Measurements from ENCODE around the gene TAGLN2.

TAGLN2 gene

DNA sequence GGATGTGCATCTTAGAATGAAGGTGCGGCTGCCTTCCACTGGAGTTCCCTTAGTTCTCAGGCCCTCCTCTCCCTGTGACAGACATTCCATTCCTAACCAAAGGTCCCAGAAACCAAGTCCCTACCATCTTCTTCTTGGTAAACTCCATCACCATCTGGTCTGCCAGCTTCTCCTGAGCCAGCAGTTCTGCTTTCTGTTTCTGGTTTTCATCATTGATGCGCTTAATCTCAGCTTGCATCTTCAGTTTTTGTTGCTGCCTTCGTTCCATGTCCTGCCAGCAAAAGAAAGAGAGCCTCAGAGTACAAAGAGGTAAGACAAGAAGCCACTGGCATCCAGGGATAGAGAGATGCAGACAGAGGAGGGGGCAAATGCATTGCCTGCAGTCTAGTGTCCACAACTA lies 44.9 kb downstream of the TAGLN2 start:
- no peak for DNase-seq (ENCODE audit: extremely low read depth in 1 of 2, low read depth in 1 of 2)

DNA sequence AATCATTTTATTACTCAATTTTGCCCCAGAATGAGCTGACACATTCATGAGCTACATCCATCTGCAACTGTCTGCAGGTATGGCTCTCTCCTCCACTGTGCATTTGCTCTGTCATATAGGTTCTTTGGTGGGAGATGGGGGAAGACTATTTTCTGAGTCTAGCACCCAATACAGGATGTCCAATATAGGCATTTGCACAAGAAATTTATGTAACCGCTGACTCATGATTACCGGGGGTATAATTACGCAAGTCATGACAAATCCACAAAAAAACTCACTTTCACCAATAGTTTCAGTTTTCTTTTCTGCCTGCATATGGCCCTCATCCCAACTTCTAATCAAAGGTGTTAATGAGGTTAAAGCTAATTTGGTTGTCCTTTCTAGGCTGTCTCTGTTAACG lies 45.3 kb downstream of the TAGLN2 start:
- no peak for DNase-seq (ENCODE audit: extremely low read depth in 1 of 2, low read depth in 1 of 2)

DNA sequence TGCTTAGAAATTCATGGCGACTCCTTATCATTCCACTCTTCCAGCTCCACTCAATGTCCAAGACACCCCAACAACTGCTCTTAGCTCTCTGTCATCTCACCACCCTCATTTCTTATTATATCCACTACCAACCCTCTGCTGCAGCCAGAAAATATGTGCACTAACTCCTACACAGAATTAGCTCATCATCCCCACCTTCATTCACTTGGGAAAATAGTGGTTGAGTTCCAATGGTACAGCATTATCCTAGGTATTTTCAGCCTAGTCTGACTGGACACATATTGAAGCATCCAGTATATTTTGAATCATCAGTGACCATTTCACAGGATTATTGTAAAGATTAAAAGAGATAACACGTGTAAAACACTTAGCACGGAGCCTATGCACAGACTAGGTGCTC lies 46.2 kb downstream of the TAGLN2 start:
- DNase-seq (ENCODE audit: extremely low read depth in 1 of 2, low read depth in 1 of 2): no peak

DNA sequence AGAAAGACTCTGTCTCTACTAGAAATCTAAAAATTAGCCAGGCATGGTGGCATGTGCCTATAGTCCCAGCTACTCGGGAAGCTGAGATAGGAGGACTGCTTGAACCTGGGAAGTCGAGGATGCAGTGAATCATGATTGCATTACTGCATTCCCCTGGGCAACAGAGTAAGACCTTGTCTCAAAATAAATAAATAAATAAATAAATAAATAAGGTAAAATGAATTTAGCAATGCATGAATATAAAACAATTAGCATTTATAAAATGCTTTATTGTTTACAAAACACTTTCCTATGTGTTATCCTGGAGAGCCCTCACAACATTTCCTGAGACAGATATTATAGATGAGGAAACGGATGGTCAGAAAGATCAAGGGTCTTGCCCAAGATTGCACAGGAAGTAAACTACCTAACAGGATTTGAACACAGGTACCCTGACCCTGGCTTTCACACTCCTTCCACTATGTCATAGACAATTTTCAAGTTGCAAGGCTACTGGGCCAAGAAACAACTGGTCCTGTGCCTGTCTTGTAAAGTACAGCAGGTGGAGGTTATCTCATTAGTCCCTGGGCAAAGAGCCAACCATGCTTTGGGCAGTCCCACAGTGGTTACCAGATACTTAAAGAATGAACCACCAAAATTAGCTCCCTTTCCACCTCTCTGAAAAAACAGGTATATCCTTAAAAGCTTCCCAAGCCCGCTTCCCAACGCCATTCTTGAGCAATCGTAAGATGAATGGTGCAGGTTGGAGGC lies 47.4 kb downstream of the TAGLN2 start:
- no peak for DNase-seq (ENCODE audit: extremely low read depth in 1 of 2, low read depth in 1 of 2)

DNA sequence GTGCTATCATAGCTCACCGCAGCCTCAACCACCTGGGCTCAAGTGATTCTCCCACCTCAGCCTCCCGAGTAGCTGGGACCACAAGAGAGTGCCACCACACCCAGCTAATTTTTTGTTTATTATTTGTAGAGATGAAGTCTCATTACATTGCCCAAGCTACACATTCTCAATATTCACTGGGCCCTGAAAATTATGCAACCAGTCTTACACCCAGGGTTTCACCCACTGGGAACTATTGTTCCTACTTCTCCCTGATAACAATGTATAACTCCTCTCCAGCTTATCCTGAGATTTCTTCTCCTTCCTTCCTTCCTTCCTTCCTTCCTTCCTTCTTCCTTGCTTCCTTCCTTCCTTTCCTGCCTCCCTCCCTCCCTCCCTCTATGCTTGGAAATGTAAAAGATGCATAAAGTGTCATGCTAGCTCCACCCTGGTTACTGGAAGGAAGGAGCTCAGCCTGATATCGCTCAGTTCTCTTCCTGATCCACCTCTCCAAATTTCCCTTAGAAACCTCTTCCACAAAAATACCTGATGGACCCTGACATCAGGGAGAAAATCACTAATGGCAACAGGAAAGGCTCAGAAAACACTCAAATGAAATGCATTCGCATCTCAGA lies 51.7 kb downstream of the TAGLN2 start:
- no peak for DNase-seq (ENCODE audit: extremely low read depth in 1 of 2, low read depth in 1 of 2)

DNA sequence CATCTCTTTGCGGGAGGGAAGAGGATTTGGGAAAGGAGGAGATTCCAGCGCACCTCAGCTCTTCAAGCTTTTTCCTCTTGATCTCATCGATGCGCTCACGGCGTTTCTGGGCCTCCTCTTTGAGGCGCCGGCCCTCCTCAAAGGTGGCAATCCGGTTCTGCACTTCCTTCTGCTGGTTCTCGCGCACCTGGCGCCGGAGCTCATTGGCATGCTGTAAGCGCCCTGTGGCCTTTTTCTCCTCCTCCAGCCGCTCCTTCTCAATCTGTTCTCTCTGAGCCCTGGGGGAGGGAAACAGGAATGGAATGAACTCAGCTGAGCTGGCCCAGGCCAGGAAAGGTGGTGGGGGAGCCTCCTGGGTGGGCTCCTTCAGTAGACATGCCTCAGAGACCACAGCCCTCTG lies 52.4 kb downstream of the TAGLN2 start:
- no peak for DNase-seq (ENCODE audit: extremely low read depth in 1 of 2, low read depth in 1 of 2)

DNA sequence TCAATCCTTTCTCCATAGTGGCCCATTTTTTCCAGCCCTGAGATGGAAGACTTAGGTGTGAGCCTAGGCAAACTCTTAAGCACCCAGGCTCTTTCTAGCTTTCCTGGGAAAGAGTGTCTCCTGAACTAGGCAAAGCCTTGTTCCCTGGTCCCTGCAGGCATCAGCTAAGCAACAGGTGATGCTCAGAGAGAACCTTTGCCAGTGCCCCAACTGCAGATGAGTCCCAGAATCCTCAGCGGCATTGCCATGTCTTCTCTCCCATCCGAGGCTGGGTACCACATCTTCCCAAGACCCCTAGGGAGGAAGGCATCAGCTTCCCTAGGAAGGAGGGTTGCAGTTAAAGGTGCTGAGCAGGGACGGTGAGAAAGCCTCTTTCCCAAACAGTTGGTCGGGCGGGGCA lies 54.6 kb downstream of the TAGLN2 start:
- no peak for DNase-seq (ENCODE audit: extremely low read depth in 1 of 2, low read depth in 1 of 2)

DNA sequence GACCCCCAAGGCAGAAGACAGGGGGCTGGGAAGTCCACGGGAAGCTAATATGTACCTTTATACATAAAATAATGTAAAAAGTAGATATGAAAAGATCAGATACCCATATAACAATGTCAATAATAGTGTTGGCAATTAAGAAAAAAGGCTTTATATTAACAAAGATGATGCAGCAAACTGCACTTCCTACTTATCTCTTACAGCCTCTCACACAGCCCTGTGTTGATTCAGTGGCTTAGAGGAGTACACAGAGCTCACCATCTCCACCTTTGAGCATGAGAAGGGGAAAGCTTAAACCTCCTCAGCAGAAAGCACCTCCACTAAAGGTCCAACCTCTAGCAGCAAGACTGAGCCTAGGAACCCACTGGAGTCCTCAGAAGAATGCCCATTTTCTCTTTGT lies 55.7 kb downstream of the TAGLN2 start:
- DNase-seq (ENCODE audit: extremely low read depth in 1 of 2, low read depth in 1 of 2): no peak

DNA sequence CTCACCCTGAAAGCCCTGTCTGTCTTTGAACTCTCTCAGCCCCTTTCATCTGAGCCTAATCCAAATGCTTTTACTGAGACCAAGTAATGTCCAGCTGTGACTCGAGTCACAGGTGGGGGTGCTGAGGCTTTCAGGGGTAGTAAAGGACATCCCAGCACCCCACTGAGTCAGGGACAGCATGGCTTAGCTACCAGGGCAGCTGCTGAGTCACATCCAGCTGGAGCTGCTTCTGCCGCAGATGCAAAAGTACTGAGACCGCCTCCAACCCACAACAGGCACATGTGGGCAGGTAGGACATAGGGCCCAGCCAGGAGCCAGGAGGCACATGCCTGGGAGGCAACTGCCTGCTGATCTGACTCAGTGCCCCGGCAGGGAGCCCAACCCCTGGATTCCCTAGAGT lies 56.1 kb downstream of the TAGLN2 start:
- peak in 1 of 2 donors; percentile 39 for DNase-seq (ENCODE audit: extremely low read depth in 1 of 2, low read depth in 1 of 2)

DNA sequence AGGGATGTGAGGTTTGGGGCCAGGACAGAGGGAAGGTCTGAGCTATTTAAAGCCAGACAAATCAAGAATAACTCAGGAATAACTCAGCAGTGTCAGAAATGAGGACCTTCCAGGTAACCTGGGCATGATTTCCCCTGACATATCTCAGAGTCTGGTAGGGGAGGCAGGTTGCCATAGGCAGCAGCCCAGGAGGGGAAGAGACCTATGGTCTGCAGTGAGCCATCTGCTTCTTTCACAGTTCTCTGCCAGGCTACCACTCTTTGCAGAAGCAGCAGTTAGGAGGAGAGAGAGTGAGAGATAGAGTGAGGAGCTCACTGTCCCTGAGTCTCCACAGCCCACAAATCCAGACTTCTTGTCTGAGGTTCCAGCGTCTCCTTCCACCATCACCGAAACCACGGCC lies 56.5 kb downstream of the TAGLN2 start:
- DNase-seq (ENCODE audit: extremely low read depth in 1 of 2, low read depth in 1 of 2): no peak

All from stimulated activated CD8-positive, alpha-beta memory T cell treated with anti-CD3 and anti-CD28 coated beads, Interleukin-7, amount 100 ng/mL, for 48 hours (primary cell).